WTC11 (cell line): ENCODE results near the gene SHLD1. TPM values are rescaled to one million over a fixed set of nuclear protein-coding genes. Genes with fewer than 3 reads are reported as not detected.
"Not testable (repeated sequence)": the region's sequence is repeated elsewhere in the genome, so short reads cannot be mapped to it uniquely, and the experiment has no call there.

ENCODE experiments used
- ATAC-seq: fragments of 200-7000 bp; cut with Tn5 transposase; 2 replicates; pipeline ENCODE4 v1.10.0; 2021; ENCODE audit warnings: mild to moderate bottlenecking, moderate library complexity
- CTCF ChIA-PET: fragments of 300-600 bp; sonication (Branson Sonifier 250); formaldehyde crosslinking; loops from one replicate; lab custom pipeline; 2021; ENCODE audit warnings: antibody characterized with exemption; lab: Charles Lee
- POLR2A ChIA-PET: fragments of 350-600 bp; sonication (Branson Sonifier 250); formaldehyde crosslinking; loops from one replicate; lab custom pipeline; 2021; ENCODE audit warnings: antibody characterized with exemption; lab: Charles Lee
- DNase-seq: peaks from one replicate; pipeline ENCODE4 v3.0.0; 2021; ENCODE audit warnings: low spot score
- H3K27ac Mint-ChIP-seq: 2 replicates; pipeline ENCODE4 v1.8.0; 2021; ENCODE audit warnings: mixed read lengths
- H3K27me3 Mint-ChIP-seq: 2 replicates; pipeline ENCODE4 v1.8.0; 2021; ENCODE audit warnings: low read depth, mild to moderate bottlenecking, moderate library complexity, mixed read lengths
- H3K36me3 Mint-ChIP-seq: 2 replicates; pipeline ENCODE4 v1.8.0; 2021; ENCODE audit warnings: mixed read lengths
- H3K4me1 Mint-ChIP-seq: 2 replicates; pipeline ENCODE4 v1.8.0; 2022; ENCODE audit warnings: mixed read lengths
- H3K4me3 Mint-ChIP-seq: 2 replicates; pipeline ENCODE4 v1.8.0; 2021; ENCODE audit warnings: mild to moderate bottlenecking, moderate library complexity, mixed read lengths
- H3K9me3 Mint-ChIP-seq: 2 replicates; pipeline ENCODE4 v1.8.0; 2021; ENCODE audit warnings: mixed read lengths
- E2F1 ChIP-seq: sonication (generic); formaldehyde crosslinking; IDR thresholded peaks from 2 replicates; pipeline ENCODE4 v1.8.0; 2022; ENCODE audit warnings: mild to moderate bottlenecking, missing genetic modification reagents
- E2F5 ChIP-seq: sonication (generic); formaldehyde crosslinking; IDR thresholded peaks from 2 replicates; pipeline ENCODE4 v1.8.1; 2022; ENCODE audit warnings: mild to moderate bottlenecking, moderate library complexity, missing genetic modification reagents
- ELF4 ChIP-seq: sonication (generic); formaldehyde crosslinking; IDR thresholded peaks from 2 replicates; pipeline ENCODE4 v1.8.1; 2022; ENCODE audit warnings: low read depth, mild to moderate bottlenecking, moderate library complexity, missing genetic modification reagents
- FOXK1 ChIP-seq: sonication (generic); formaldehyde crosslinking; IDR thresholded peaks from 2 replicates; pipeline ENCODE4 v1.8.0; 2022; ENCODE audit warnings: mild to moderate bottlenecking, moderate library complexity, missing genetic modification reagents
- FOXP1 ChIP-seq: sonication (generic); formaldehyde crosslinking; IDR thresholded peaks from 2 replicates; pipeline ENCODE4 v1.8.0; 2022; ENCODE audit warnings: missing genetic modification reagents, mild to moderate bottlenecking, moderate library complexity, borderline replicate concordance
- IRF2 ChIP-seq: sonication (generic); formaldehyde crosslinking; IDR thresholded peaks from 2 replicates; pipeline ENCODE4 v1.8.0; 2022; ENCODE audit warnings: low read depth, missing genetic modification reagents, borderline replicate concordance
- JAZF1 ChIP-seq: fragments of 250-450 bp; sonication (Bioruptor Pico); IDR thresholded peaks from 2 replicates; pipeline ENCODE4 v1.9.0; 2021; ENCODE audit warnings: moderate library complexity, mild to moderate bottlenecking, inconsistent platforms
- MXD4 ChIP-seq: fragments of 250-450 bp; sonication (Bioruptor Pico); IDR thresholded peaks from 2 replicates; pipeline ENCODE4 v1.8.0; 2021; ENCODE audit warnings: mild to moderate bottlenecking, moderate library complexity, borderline replicate concordance
- NFYB ChIP-seq: sonication (generic); formaldehyde crosslinking; conservative IDR thresholded peaks from 2 replicates; pipeline ENCODE4 v1.8.0; 2022; ENCODE audit warnings: low read depth, missing genetic modification reagents
- NR2C2 ChIP-seq: sonication (generic); formaldehyde crosslinking; IDR thresholded peaks from 2 replicates; pipeline ENCODE4 v1.8.0; 2022; ENCODE audit warnings: mild to moderate bottlenecking, missing genetic modification reagents
- OVOL2 ChIP-seq: fragments of 250-450 bp; sonication (Bioruptor Pico); IDR thresholded peaks from 2 replicates; pipeline ENCODE4 v1.9.0; 2021; ENCODE audit warnings: mild to moderate bottlenecking, borderline replicate concordance
- RELA ChIP-seq: sonication (generic); formaldehyde crosslinking; IDR thresholded peaks from 2 replicates; pipeline ENCODE4 v1.8.1; 2022; ENCODE audit warnings: missing genetic modification reagents, mild to moderate bottlenecking, borderline replicate concordance
- SMAD3 ChIP-seq: sonication (generic); formaldehyde crosslinking; IDR thresholded peaks from 2 replicates; pipeline ENCODE4 v1.8.0; 2022; ENCODE audit warnings: missing genetic modification reagents, mild to moderate bottlenecking, borderline replicate concordance
- ZNF219 ChIP-seq: sonication (generic); formaldehyde crosslinking; IDR thresholded peaks from 2 replicates; pipeline ENCODE4 v1.8.0; 2023; ENCODE audit warnings: missing genetic modification reagents, mild to moderate bottlenecking, borderline replicate concordance
- ZNF423 ChIP-seq: fragments of 250-450 bp; sonication (Bioruptor Pico); IDR thresholded peaks from 2 replicates; pipeline ENCODE4 v2.1.2; 2022; ENCODE audit warnings: mild to moderate bottlenecking, moderate library complexity
- ZNF512 ChIP-seq: sonication (generic); formaldehyde crosslinking; IDR thresholded peaks from 2 replicates; pipeline ENCODE4 v1.8.1; 2022; ENCODE audit warnings: missing genetic modification reagents, borderline replicate concordance
- total RNA-seq: library from RNA; stranded (reverse); gene quantifications from 3 replicates; pipeline ENCODE4 v1.2.3, GENCODE V29; 2021
- TF ChIP-seq, protein P1 (sequence below): fragments of 250-450 bp; sonication (Bioruptor Pico); IDR thresholded peaks from 2 replicates; pipeline ENCODE4 v1.9.0; 2021; ENCODE audit warnings: mild to moderate bottlenecking
- TF ChIP-seq, protein P2 (sequence below): sonication (generic); formaldehyde crosslinking; IDR thresholded peaks from 2 replicates; pipeline ENCODE4 v1.8.0; 2022; ENCODE audit warnings: mild to moderate bottlenecking, missing genetic modification reagents
- TF ChIP-seq, protein P3 (sequence below): sonication (generic); formaldehyde crosslinking; IDR thresholded peaks from 2 replicates; pipeline ENCODE4 v1.8.1; 2022; ENCODE audit warnings: low read depth, mild to moderate bottlenecking, moderate library complexity, missing genetic modification reagents, borderline replicate concordance
- TF ChIP-seq, protein P4 (sequence below): sonication (generic); formaldehyde crosslinking; IDR thresholded peaks from 2 replicates; pipeline ENCODE4 v1.8.1; 2022; ENCODE audit warnings: mild to moderate bottlenecking, missing genetic modification reagents, moderate library complexity, borderline replicate concordance

SHLD1 gene
- total RNA-seq, 1 experiment from 2014 or later = 4.1 TPM

DNA sequence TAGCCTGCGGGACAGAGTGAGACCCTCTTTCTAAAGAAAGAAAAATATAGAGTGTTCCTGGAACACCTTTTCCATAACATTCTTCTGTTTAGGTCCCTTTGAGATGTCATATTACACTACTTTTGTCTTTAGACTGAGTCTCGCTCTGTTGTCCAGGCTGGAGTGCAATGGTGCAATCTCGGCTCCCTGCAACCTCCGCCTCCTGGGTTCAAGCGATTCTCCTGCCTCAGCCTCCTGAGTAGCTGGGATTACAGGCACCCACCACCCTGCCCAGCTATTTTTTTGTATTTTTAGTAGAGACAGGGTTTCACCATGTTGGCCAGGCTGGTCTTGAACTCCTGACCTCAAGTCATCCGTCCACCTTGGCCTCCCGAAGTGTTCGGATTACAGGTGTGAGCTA lies 31.2 kb downstream of the SHLD1 start:
- H3K4me1 Mint-ChIP-seq, H3K27ac Mint-ChIP-seq, H3K9me3 Mint-ChIP-seq, H3K4me3 Mint-ChIP-seq, H3K36me3 Mint-ChIP-seq, H3K27me3 Mint-ChIP-seq, DNase-seq, POLR2A ChIA-PET, ATAC-seq: not testable (repeated sequence)
- CTCF ChIA-PET = interaction anchor here (1.2 to 3.4 kb wide), 2 partner anchors 224 to 252 kb away, joined by 3 to 13 read pairs; no protein-coding TSS in a partner anchor

DNA sequence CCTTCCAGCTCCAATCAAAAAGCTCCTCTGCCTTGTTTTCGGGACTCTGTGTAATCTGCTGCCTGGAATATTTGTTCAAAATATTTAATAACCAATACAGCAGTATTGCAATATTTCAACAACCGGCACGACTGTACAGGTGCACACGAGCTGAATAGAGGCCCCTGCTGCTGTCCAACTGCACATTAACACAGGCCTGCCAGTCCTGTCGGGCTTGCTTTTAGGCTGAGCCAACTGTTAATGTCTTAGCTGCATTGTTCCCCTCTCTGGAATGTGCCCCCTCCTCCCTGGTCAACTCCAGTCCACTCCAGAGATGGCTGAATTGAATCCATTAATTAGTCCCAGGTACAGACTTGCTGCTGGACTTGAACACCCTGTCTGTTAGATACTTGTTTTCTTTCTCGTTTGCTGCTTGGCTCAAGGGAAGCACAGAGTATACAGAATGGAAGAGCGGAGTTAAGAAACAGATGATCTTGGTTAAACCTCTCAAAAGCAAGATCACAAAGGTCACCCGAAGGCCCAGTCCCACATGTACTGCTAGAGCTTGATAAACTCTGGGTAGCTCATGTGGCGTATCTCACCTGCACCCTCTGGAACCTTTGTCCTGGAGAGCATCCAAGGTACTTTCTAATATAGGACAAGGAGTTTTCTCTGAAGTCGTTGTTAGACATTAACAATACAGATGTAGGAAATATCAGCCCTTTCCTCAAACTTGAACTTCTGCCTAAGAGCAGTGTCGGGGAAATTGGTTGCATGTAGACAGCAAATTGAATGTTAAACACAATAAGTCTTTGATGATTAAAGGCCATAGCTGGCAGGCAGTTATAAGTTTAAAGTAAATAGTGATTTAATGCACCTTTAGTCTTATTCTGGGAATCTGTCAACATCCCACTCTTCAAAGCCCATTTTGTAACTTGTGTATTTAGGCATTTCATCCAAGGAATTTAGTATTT lies 31.9 kb downstream of the SHLD1 start:
- no peaks in the 10 kb centered on the region for H3K27me3 Mint-ChIP-seq
- H3K27ac Mint-ChIP-seq = peak overlapping the region; percentile 90
- no peaks in the 10 kb centered on the region for H3K36me3 Mint-ChIP-seq
- ATAC-seq (peak; percentile 46; the same call in 1 of the 2 replicates), DNase-seq (no peak)
- H3K9me3 Mint-ChIP-seq = no peaks in the 10 kb centered on the region
- ChIA-PET POLR2A (interaction anchor here (1.2 kb wide), 1 partner anchor 122 kb away, joined by 3 read pairs; no protein-coding TSS in a partner anchor), CTCF (interaction anchor here (1.2 to 3.4 kb wide), 2 partner anchors 225 to 253 kb away, joined by 3 to 13 read pairs (median 6); no protein-coding TSS in a partner anchor)
- H3K4me1 Mint-ChIP-seq = peaks cover 10% of the 10 kb centered on the region
- no peak overlapping the region for H3K4me3 Mint-ChIP-seq
- TF ChIP-seq, protein P1, sequence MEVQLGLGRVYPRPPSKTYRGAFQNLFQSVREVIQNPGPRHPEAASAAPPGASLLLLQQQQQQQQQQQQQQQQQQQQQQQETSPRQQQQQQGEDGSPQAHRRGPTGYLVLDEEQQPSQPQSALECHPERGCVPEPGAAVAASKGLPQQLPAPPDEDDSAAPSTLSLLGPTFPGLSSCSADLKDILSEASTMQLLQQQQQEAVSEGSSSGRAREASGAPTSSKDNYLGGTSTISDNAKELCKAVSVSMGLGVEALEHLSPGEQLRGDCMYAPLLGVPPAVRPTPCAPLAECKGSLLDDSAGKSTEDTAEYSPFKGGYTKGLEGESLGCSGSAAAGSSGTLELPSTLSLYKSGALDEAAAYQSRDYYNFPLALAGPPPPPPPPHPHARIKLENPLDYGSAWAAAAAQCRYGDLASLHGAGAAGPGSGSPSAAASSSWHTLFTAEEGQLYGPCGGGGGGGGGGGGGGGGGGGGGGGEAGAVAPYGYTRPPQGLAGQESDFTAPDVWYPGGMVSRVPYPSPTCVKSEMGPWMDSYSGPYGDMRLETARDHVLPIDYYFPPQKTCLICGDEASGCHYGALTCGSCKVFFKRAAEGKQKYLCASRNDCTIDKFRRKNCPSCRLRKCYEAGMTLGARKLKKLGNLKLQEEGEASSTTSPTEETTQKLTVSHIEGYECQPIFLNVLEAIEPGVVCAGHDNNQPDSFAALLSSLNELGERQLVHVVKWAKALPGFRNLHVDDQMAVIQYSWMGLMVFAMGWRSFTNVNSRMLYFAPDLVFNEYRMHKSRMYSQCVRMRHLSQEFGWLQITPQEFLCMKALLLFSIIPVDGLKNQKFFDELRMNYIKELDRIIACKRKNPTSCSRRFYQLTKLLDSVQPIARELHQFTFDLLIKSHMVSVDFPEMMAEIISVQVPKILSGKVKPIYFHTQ (CRISPR knock-in tag) = no peak
- TF ChIP-seq FOXP1 (CRISPR knock-in tag) = no peak
- no peak for TF ChIP-seq ELF4 (CRISPR knock-in tag)
- TF ChIP-seq E2F5 (CRISPR knock-in tag) = no peak
- no peak for TF ChIP-seq E2F1 (CRISPR knock-in tag)
- TF ChIP-seq ZNF512 (CRISPR knock-in tag) = no peak
- no peak for TF ChIP-seq JAZF1 (CRISPR knock-in tag)
- no peak for TF ChIP-seq NFYB (CRISPR knock-in tag)
- no peak for TF ChIP-seq FOXK1
- no peak for TF ChIP-seq ZNF423 (CRISPR knock-in tag)
- TF ChIP-seq MXD4 (CRISPR knock-in tag) = no peak
- TF ChIP-seq OVOL2 = no peak
- no peak for TF ChIP-seq ZNF219 (CRISPR knock-in tag)
- TF ChIP-seq IRF2 (CRISPR knock-in tag) = no peak
- TF ChIP-seq, protein P2, sequence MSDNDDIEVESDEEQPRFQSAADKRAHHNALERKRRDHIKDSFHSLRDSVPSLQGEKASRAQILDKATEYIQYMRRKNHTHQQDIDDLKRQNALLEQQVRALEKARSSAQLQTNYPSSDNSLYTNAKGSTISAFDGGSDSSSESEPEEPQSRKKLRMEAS = no peak
- TF ChIP-seq, protein P3, sequence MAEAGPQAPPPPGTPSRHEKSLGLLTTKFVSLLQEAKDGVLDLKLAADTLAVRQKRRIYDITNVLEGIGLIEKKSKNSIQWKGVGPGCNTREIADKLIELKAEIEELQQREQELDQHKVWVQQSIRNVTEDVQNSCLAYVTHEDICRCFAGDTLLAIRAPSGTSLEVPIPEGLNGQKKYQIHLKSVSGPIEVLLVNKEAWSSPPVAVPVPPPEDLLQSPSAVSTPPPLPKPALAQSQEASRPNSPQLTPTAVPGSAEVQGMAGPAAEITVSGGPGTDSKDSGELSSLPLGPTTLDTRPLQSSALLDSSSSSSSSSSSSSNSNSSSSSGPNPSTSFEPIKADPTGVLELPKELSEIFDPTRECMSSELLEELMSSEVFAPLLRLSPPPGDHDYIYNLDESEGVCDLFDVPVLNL (CRISPR knock-in tag) = no peak
- TF ChIP-seq NR2C2 (CRISPR knock-in tag) = no peak
- TF ChIP-seq, protein P4, sequence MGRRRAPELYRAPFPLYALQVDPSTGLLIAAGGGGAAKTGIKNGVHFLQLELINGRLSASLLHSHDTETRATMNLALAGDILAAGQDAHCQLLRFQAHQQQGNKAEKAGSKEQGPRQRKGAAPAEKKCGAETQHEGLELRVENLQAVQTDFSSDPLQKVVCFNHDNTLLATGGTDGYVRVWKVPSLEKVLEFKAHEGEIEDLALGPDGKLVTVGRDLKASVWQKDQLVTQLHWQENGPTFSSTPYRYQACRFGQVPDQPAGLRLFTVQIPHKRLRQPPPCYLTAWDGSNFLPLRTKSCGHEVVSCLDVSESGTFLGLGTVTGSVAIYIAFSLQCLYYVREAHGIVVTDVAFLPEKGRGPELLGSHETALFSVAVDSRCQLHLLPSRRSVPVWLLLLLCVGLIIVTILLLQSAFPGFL (CRISPR knock-in tag) = no peak
- TF ChIP-seq RELA (CRISPR knock-in tag) = no peak
- no peak for TF ChIP-seq SMAD3 (CRISPR knock-in tag)
- TF ChIP-seq, all 79 proteins: peak for 0
